Putamen (tissue), 1 donor: ENCODE results near the gene PARP4.
"Not testable (repeated sequence)": the region's sequence is repeated elsewhere in the genome, so short reads cannot be mapped to it uniquely, and the experiment has no call there.

Source experiments
- DNase-seq: peaks from one replicate; pipeline ENCODE4 v3.0.0-alpha.2; 2016; ENCODE audit warnings: low spot score

PARP4 gene

DNA sequence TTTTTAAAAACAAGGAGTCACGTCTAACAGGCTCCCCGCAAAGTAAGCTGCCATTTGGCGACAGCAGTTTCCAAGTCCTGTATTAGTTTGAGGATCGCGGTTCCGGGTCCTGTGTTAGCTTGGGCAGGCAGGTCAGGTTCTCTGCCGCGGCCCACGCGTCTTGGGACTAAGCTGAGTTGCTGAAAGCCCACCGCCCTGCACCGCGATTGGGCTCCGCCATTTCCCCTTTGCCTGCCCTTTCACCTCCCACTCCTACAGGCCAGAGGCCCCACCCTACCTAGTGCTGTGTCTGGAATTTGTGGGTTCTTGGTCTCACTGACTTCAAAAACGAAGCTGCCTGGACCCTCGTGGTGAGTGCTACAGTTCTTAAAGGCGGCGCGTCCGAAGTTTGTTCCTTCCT, 6.8 kb downstream of the PARP4 start:
- DNase-seq = no peak

DNA sequence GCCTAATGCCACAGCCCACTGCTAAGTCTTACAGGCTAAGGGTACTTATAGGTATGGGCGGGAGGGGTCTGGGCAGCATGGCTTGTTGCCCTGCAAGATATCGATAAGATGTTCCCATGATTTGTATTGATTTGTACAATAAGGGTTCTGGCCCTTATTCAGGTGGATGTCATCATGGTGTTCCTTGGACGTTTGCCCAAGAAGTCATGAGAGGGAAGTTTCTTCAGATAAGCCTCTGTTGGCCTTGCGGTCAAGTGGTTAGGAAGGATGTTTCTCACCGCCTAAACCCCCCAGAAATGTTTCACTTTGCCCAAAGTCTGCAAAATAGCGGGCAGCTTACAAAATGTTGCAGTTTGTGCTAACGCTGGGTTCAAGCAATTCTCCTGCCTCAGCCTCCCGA, 7.3 kb downstream of the PARP4 start:
- DNase-seq = no peak

DNA sequence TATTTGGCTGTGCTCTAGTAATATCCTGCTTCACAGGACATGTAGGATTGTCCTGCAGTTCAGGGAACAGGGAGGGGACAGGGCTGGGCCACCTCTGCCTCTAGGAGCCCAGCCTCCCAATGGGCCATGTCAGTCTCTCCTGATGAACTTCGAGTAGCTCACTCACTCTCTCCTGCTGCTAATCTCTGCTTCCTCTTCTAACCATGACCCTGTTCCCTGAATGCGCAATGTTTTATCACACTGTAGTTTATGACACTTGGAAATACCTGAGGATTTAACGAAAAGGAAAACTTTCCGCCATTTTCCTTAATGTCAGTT, 9.2 kb downstream of the PARP4 start:
- no peak for DNase-seq

DNA sequence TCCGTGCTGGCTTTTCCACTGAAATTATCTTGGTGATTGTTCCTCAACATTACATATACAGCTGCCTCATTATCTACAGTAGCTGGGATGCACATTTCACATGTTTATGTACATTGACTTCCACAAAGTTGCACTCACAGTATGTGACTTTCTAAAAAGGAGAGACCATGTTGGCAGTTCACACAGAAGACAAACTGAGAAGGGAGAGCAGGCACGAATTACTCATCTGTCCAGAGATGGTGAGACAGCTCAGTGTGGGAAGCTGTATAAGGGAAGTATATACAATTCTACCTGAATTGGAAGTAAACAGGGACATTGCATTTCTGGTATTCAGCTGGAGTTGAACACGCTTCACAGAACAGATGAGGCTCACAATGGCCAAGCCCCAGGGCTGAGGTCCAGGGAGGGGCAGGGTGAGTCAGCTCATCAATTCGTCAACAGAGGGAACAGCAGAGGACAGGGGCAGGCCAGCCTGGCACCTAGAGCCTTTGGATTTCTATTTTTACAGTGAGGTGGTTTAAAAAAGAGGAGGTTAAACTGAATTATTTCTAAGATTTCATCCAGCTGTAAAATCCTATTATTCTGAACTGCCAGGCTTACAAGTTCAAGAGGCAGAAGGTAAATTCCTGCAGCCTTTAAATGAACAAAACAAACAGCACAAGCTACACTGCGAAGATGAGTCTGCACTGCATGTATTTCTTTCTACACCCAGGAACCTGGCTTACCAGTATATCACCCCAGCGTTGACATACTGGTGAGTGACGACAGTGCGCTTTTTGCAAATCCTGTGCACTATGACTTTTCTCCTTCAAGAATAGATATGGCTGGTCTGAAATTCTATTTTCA, 9.8 kb downstream of the PARP4 start:
- DNase-seq = no peak

DNA sequence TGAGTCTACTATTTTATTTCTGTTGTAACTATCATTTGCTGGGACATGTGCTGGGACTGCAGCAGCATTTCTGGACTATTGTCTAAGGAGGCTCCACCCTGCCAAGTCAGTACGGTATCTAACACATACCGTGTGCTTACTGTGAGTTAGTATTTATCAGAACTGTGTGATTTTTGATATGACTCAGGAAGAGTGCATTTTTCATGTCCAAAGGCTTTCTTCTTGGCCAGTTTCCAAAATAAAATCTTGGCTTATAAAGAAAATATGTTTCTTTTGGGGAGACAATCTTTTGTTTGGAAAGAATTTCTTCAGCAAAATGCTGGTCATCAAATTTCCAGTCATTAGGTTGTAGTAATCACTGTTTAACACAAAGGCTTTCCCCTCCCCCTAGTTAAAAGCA, 11.6 kb downstream of the PARP4 start:
- DNase-seq = no peak

DNA sequence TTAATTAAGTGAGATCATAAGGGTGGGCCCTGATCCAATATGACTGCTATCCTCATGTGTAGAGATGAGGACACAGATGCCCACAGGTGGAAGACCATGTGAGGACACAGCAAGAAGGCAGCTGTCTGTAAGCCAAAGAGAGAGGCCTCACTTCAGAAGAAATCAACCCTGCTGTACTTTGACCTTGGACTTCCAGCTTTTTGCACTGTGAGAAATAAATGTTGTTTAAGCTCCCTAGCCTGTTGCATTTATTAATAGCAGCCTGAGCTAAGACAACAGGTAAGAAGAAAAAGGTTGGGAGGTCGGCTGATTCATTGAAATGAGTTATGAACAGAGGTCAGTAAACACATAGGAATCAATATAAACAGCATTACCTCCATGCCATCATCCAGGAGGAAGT, 14.8 kb downstream of the PARP4 start:
- no peak for DNase-seq

DNA sequence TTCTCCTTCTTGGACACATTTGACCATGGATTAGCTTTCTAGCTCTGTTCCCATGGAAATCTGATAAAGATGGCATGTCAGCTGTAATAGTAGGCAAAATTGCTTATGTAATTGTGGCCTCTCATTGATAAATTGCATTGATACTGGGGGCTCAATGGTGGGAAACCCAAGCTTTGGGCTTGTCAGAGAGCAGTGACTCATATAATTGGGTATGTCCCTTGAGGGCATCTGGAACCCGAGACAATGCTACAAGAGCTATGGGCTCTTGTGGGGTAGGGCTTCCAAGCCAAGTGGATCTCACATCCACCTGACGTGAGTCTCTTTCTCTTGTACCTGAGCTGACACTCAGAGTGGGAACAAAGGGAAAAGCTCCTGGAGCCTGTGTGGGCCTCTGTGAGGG, 16.3 kb downstream of the PARP4 start:
- not testable (repeated sequence) for DNase-seq

DNA sequence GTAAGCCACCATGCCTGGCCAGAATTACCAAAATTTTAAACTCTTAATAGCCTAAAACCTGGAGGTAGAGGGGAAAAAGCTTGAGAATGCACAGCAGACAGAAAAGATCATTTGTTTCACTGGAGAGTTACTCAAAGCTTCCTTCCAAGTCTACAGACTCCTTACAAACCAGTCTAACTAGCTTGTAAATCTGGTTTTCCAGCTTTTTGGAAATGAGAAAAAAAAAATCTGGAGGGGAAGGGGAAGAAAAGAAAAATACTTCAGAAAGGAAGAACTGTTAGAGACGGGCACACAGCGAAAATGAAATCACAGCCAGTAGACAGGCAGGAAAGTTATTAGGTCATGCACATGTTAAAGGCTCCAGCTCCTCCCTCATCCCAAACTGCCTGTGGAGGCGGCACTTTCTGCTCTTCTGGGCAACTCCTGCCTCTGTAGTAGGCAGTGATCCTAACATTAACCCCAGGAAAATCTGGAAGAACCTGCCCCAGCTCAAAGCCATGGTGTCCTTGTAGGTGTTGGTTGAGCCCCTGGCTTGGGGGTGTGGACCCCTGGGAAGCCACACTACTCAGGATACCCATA, 17.3 kb downstream of the PARP4 start:
- DNase-seq = no peak

DNA sequence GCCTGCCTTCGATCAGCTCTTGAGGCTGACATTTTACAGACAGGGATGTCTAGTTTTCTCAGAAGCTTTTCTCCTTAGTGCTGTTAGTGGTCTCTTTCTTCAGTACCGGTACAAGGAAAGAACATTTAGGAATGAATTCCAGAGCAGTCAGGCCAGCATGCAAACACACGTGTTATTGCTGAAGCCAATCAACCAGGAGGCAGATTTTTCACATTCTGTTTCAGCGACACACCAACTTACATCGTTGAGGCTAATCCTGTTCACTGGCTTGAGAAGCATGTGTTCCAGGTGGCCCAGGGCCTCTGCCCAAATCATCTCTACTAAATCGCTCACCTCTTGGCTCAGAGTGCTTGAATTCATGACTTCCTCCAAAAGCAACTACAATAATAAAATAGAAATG, 19.2 kb downstream of the PARP4 start:
- DNase-seq = no peak

DNA sequence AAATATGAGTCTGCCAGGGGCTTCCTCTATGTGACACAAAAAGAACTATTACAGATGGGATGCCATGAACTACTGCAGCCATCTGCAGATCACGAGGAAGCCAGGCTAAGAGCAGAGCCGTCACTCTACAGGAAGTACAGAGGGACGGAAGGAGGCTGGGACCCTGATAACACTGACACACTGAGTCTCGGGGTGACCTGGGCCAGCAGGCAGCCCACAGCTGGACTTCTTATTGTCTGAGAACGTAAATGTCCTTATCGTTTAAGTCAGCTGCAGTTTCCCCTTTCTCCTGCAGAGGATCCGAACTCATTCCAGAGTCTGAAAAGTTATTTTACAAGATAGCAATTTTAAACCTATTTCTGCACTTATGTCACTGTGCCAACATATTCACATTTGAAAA, 20.7 kb downstream of the PARP4 start:
- DNase-seq = no peak

DNA sequence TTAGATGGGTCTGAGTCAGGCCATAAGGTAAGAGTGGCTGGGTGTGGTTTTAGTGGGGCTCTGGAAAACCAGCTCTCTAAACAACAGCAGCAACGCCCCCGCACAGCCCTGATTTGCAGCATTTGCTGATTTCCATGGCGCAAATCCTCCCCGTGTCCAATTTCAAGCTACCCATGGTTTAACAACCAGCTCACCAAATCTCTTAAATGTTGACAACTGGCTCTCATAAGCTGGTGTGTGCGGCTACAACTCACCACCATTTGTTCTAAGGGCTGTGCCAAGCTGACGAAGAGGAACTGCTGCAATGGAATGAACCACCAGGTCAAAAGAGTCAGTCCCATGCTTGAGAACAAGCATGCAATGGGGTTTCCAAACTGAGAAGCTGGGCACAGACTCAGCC, 22.9 kb downstream of the PARP4 start:
- DNase-seq = no peak

DNA sequence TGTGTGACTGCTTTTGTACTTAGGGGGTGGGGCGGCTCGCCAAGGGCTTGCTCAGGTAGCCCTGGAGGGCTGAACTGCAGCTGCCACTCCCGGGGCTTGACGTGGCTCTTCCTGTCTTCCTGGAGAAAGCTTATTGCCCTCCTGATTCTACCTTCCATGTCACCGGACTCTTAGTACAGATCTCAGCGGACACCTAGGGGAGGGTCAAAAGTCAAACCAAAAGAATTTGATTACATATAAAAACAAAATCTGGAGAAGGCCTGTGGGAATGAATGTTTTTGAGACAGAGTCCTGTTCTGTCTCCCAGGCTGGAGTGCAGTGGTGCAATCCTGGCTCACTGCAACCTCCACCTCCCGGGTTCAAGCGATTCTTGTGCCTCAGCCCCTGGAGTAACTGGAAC, 24.5 kb downstream of the PARP4 start:
- not testable (repeated sequence) for DNase-seq

DNA sequence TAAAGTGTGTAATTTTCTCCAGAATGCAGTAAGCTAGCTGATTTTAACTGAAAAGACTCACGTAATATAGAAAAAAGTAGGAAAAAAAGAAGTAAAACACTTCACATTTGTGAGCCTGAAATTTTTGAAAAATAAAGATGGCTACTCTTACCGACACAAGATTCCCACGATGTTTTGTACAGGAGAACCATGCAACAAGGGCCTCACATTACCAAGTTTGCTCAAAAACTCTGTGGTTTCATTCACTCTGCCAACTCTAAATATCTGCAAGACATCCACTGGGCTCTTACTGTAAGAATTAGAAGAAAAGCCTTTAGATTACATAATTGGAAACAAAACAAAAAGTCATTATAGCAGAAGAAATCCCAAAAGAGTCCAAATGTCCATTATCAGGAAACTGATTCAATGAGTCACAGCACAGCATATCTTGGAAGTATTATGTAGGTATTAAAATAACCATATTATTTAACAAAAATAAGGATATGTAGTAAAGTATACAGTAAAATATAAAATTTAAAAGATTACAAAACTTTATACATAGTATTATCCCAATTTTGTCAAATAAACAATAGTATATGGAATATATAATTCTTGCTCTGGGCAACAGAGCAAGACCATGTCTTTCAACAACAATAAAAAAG, 26.4 kb downstream of the PARP4 start:
- not testable (repeated sequence) for DNase-seq

DNA sequence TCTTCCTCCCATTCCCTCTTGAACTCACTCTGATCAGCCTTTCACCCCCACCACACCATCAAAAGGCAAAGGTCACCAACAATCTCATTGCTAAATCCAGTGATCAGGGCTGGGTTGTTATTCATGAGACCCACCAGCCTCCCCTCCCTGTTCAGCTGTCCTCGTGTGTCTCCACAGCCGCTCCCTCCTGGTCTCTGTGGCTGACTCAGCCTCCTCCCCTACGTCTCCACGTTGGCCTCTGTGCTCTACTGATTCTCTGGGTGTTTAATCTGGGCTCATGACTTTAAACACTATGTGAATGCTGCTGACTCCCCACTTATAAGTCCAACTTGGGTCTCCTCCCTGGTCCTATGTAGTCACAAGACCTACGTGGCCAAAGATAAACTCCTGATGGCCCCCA, 38.9 kb downstream of the PARP4 start:
- no peak for DNase-seq

DNA sequence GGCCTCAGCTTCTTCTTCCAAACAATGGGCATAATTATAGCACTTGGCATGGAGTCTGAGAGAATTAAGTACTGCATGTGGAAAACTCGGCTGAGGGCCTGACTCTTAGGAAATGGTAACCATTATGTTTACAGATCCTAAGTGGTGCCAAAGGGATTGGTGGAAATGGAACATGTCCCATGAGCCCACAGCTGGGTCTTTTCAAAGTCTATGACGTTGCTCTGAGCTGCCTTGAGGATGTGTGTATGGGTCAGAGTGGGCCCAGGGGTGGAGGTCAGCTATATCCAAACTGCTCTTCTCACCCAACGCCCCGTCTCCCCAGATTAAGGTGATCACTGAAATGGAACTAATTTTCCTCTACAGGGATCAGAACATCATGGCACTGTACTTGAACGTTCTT, 40.4 kb downstream of the PARP4 start:
- DNase-seq = not testable (repeated sequence)

DNA sequence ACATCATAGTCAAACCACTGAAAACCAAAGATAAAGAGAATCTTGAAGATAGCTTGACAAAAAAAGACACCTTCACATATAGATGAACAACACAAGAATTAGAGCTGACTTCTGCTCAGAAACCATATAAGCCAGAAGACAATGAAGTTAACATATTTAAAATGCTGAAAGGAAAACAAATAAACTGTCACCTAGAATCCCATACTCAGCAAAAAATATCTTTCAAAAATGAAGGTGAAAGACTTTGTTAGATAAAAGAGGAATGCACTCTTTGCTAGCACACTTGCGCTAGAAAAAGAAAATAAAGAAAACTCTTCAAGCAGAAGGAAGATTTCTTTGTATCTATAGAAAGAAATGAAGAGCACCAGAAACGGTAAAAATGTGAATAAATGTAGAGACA, 49.5 kb downstream of the PARP4 start:
- no peak for DNase-seq

DNA sequence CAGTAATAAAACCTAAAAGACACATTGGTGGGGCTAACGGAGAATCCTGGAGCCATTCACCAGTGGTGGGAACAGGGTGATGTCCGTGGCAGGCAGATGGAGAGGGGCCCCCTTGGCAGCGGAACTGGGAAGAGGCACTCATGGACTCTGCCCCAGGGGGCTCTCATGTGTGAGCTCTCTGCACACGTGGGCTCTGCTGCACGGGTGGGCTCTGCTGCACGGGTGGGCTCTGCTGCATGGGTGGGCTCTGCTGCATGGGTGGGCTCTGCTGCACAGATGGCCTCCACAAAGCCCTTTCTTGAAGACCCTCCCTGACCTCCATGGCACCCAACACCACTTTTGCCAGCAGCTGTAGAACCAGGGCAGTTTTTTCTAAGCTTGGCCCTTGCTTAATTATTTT, 52.3 kb downstream of the PARP4 start:
- DNase-seq = no peak

DNA sequence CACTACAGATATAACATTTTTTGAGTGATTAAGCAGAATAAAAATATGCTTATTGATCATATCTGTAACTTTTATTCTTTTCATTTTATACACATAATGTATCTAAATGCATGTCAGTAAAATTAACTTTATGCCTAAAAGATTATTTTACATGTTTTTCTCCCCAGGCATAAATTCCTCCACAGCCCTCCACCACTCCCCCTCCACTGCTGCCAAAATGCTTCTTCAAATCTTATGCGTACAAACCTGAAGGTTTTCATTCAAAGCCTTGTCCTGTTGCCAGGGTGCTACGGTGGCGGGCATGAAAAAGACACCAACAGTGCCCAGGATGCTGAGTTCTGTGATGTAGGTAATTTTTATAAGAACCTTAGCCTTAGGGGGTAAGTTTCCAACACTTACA, 52.9 kb downstream of the PARP4 start:
- no peak for DNase-seq

DNA sequence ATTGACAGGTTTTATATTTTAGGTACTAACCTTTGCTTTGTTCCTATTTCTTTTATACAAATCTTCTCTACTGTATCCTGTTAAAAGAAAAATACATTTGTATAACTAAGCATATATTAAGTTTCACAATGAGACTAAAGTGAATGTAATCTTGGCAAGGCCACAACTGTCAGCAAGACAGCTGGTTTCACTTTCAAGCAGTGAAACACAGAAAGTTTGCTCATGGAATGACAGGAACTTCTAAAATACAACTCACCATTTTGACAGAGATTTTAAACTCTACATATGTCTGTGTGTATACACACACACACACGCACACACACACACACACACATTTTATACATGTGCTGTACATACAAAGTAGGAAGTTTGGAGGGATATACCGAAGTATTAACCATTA, 53.3 kb downstream of the PARP4 start:
- no peak for DNase-seq

DNA sequence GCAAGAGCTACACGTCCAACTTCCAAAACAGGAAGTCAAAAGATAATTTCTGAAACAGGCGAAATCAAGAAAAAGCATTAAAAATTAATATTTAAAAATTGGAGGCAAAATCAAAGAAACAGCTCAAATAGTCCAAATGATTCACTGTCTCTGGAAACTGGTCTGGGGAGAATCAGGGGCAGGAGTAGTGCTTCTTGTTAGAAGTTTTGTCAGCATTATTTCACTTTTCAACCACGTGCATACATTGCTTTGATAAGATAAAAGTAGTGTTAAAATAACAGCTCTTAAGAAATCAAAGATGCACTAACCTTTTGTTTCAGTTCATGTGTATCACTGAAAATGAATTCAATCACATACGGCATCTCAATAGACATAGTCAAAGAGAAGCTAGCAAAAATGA, 53.8 kb downstream of the PARP4 start:
- DNase-seq = no peak

DNA sequence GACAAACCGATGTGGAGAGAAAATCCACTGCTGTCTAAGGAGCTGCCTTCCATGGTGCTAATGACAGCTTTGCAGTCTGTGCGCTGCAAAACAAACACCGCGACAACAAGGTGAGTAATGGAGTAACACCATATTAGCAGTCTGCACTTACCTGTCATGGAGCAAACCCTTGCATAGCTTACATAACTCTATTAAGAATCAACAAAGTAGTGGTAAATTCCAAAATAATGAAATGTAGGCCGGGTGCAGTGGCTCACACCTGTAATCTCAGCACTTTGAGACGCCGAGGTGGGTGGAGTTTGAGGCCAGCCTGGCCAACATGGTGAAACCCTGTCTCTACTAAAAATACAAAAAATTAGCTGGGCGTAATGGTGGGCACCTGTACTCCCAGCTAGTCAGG, 56.2 kb downstream of the PARP4 start:
- DNase-seq = no peak

DNA sequence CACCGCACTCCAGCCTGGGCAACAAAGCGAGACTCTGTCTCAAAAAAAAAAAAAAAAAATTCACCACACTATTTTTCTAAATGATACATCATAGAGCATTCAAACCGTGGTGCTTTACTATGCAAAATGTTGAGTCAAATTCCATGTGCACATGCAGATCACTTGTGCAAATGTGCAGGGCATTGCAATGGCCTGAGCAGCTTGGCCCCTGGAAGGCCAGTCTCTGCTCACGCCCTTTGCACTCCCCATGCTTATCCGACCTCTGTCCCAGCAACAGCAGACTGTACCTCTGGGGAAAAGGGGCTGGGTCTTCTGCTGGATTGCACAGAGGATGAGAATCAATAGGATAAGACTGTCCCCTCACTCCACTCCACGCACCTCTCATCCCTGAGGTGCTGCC, 58.5 kb downstream of the PARP4 start:
- no peak for DNase-seq

DNA sequence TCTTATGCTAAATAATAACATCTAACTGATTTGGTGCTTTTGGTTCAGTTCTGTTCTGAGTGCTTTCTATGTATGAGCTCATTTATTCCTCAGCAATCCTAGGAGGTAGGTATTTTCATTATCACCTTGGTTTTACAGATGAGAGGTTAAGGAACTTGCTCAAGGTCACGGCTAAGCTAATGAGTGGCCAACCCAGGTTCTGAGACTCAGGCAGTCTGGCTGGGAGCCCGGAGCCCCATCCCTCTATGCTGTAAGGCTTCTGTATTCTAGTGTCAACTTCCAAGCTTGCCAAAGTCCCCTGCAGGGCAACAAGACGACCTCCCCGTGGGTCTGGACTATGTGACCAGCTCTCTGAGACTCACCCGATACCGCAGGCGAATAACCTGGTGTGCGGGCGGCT, 60.5 kb downstream of the PARP4 start:
- DNase-seq = no peak

DNA sequence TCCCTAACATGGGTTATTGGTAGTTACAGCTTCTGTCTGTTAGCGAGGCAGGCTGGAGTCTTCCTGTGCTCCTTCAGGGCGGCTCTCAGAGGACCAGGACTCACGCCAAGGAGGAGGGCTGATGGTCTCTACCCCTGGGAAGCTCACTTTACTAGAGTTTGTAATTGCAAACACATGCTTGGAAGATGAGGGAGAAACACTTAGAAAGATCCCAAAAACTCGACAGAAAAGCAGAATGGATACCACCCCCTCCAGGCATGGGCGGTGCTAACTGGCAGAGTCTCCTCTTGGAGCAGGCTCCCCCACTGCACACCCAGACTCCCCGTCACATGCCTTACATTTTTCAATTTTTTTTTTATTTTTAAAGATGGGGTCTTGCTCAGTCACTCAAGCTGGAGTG, 62.0 kb downstream of the PARP4 start:
- DNase-seq = no peak
